GM18520 (cell line): ENCODE data around the gene TM9SF1.

Source experiments
- ATAC-seq: cut with Tn5 transposase; IDR thresholded peaks from one replicate; pipeline ENCODE4 v1.9.1; 2021; ENCODE audit not compliant: unreplicated experiment

Gene TM9SF1

GRCh38 chr14:24179961-24180796 is 15.1 kb downstream of the TM9SF1 start:
- no peak for ATAC-seq

GRCh38 chr14:24179294-24179960 is 15.8 kb downstream of the TM9SF1 start:
- ATAC-seq, result no peak

- ATAC-seq, result no peak
Observed at GRCh38 chr14:24178399-24179178, 16.7 kb downstream of the TM9SF1 start.

GRCh38 chr14:24177891-24178290 is 17.4 kb downstream of the TM9SF1 start:
- ATAC-seq, result no peak

GRCh38 chr14:24177041-24177825 is 18.0 kb downstream of the TM9SF1 start:
- ATAC-seq, result no peak

- ATAC-seq, result no peak
Observed at GRCh38 chr14:24176599-24176998, 18.6 kb downstream of the TM9SF1 start.

GRCh38 chr14:24172871-24173281 is 22.4 kb downstream of the TM9SF1 start:
- no peak for ATAC-seq

GRCh38 chr14:24172261-24172860 is 22.9 kb downstream of the TM9SF1 start:
- ATAC-seq, result no peak

GRCh38 chr14:24171422-24172260 is 23.6 kb downstream of the TM9SF1 start, which contains the start of gene REC8:
Gene REC8, plus strand, starts transcription at chr14:24172080. Its CDS starts 473 bp downstream, at chr14:24172553.
- peak; percentile 51 for ATAC-seq

- ATAC-seq, result no peak
Observed at GRCh38 chr14:24167469-24168114, 27.6 kb downstream of the TM9SF1 start.

- no peak for ATAC-seq
Observed at GRCh38 chr14:24165785-24166184, 29.5 kb downstream of the TM9SF1 start.

GRCh38 chr14:24164518-24164991 is 30.7 kb downstream of the TM9SF1 start:
- ATAC-seq, result no peak

GRCh38 chr14:24162093-24162492 is 33.1 kb downstream of the TM9SF1 start:
- no peak for ATAC-seq

- peak; percentile 61 for ATAC-seq
Observed at GRCh38 chr14:24160850-24161804, 34.1 kb downstream of the TM9SF1 start, which contains the start of gene IRF9. Gene IRF9, plus strand, starts transcription at chr14:24161265. Its CDS starts 880 bp downstream, at chr14:24162145.

- peak; percentile 2 for ATAC-seq
Observed at GRCh38 chr14:24160499-24160849, 34.8 kb downstream of the TM9SF1 start.

- ATAC-seq, result no peak
Observed at GRCh38 chr14:24159777-24160498, 35.3 kb downstream of the TM9SF1 start.

- no peak for ATAC-seq
Observed at GRCh38 chr14:24157331-24157730, 37.9 kb downstream of the TM9SF1 start.
